Activated naive CD8-positive, alpha-beta T cell treated with anti-CD3 and anti-CD28 coated beads, Interleukin-2, amount 50 U/mL, for 24 hours (primary cell): ENCODE results near the gene RASSF3.

Experiments used
- ATAC-seq: fragments of 150-1000 bp; cut with Tn5 transposase; one replicate; pipeline ENCODE4 v1.10.0; 2021
- DNase-seq: peaks from one replicate; pipeline ENCODE4 v3.0.0; 2021
- H3K27ac Mint-ChIP-seq: one replicate; pipeline ENCODE4 v1.8.0; 2021; ENCODE audit warnings: mild to moderate bottlenecking, mixed read lengths
- H3K27me3 Mint-ChIP-seq: one replicate; pipeline ENCODE4 v1.8.0; 2021; ENCODE audit warnings: mixed read lengths
- H3K36me3 Mint-ChIP-seq: one replicate; pipeline ENCODE4 v1.8.0; 2021; ENCODE audit warnings: low read depth, mixed read lengths
- H3K4me1 Mint-ChIP-seq: one replicate; pipeline ENCODE4 v1.8.0; 2021; ENCODE audit warnings: mixed read lengths
- H3K4me3 Mint-ChIP-seq: one replicate; pipeline ENCODE4 v1.8.0; 2021; ENCODE audit warnings: mild to moderate bottlenecking, moderate library complexity, mixed read lengths
- H3K9me3 Mint-ChIP-seq: one replicate; pipeline ENCODE4 v1.8.0; 2021; ENCODE audit warnings: mixed read lengths

RASSF3 gene

GRCh38 chr12:64665514-64665913 is 55.2 kb downstream of the RASSF3 start:
- Mint-ChIP-seq H3K4me3 (peak overlapping the region; percentile 54), H3K27me3 (no peaks in the 10 kb centered on the region), H3K4me1 (peaks cover 83% of the 10 kb centered on the region), H3K9me3 (no peaks in the 10 kb centered on the region), H3K36me3 (no peaks in the 10 kb centered on the region), H3K27ac (peak overlapping the region; percentile 97)
- DNase-seq (no peak), ATAC-seq (peak; percentile 47)

DNA sequence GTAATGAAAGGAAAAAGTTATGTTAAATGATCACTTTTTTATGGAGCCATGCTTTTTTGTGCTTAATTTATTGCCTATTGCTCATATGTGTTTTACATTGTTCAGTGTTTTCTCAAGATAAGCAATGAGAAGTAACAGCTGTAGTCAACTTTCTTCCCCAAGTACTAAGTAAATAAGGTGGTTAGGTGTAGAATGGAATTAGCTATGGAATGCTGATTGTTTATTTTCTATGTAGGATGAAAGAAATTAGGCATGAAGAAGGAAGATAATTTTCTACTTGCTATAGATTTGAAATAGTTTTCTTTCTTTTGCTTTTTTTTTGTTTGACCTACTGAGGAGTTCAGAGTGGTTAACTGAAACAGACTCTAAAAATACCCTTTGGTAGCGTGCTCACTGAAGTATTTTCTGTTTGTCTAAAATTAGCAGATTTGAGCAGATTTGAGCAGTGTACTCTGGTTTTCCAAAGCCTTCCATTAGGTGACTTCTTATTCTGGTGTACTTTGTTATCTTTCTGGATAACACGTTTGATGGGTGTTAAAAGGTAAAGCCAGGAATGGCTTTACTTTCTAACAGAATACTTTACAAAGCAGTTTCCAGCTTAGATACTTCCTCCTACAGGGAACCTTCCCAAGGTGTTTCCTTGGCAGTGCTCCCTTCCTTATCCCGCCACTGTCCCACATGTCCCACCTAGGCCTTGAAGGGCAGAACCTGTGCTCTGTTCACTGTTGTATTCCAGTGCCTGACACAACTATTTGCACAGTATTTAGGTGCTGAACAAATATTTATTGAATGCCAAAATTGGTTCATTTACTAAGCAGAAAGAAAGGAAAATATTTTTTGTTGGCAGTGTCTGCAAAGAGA is 56.0 kb downstream of the RASSF3 start:
- Mint-ChIP-seq H3K27me3 (no peaks in the 10 kb centered on the region), H3K4me3 (peak overlapping the region; percentile 54), H3K4me1 (peaks cover 84% of the 10 kb centered on the region), H3K9me3 (no peaks in the 10 kb centered on the region), H3K27ac (peak overlapping the region; percentile 97), H3K36me3 (no peaks in the 10 kb centered on the region)
- DNase-seq = no peak
- ATAC-seq = no peak

DNA sequence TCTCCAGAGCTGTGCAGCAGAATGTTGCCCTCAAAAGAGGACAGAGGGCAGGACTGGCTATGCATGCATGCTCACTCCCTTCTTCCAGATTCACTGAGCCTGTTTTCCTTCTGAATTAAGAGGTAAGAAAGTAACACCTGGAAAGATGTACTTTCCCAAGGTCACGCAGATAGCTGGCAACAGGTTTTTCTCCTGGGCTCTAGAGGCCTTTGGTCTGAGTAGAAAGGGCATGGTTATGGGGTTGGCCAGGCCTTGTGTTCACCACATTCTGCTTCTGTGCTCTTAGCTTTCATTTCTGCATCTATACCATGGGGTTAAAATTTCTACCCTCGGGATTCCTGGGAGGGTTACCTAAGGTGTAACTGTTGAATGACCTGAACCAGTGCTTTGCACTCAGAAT is 57.5 kb downstream of the RASSF3 start:
- no peak for ATAC-seq
- DNase-seq = no peak
- H3K36me3 Mint-ChIP-seq = peaks cover 2% of the 10 kb centered on the region
- H3K4me1 Mint-ChIP-seq = peaks cover 86% of the 10 kb centered on the region
- no peaks in the 10 kb centered on the region for H3K27me3 Mint-ChIP-seq
- peak overlapping the region; percentile 97 for H3K27ac Mint-ChIP-seq
- no peaks in the 10 kb centered on the region for H3K9me3 Mint-ChIP-seq
- H3K4me3 Mint-ChIP-seq = peak overlapping the region; percentile 85

- H3K27me3 Mint-ChIP-seq = no peaks in the 10 kb centered on the region
- peak overlapping the region; percentile 85 for H3K4me3 Mint-ChIP-seq
- peaks cover 2% of the 10 kb centered on the region for H3K36me3 Mint-ChIP-seq
- peaks cover 93% of the 10 kb centered on the region for H3K4me1 Mint-ChIP-seq
- peak overlapping the region; percentile 97 for H3K27ac Mint-ChIP-seq
- ATAC-seq (peak; percentile 76), DNase-seq (no peak)
- no peaks in the 10 kb centered on the region for H3K9me3 Mint-ChIP-seq
Observed at GRCh38 chr12:64669270-64669842, 59.1 kb downstream of the RASSF3 start.

DNA sequence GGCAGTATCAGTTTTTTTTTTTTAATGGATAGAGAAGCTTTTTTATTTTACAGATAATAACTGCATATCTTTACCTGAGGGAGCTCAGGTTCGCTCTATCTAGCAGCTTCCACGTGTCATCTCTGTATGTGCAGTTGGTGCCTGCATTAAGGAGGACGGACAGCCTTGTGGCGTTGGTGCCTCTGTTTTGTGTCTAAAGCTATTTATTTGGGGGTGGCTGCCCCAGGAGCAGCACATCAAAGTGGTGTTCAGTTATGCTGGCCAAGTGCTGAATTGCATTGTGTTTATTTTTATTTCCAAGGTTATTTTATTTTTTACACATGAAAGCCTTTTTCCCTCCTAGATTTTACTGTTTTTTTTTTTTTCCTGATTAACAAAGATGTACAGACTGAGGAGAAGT is 59.7 kb downstream of the RASSF3 start:
- DNase-seq (no peak), ATAC-seq (no peak)
- H3K27ac Mint-ChIP-seq = peak overlapping the region; percentile 97
- H3K36me3 Mint-ChIP-seq = peaks cover 2% of the 10 kb centered on the region
- H3K4me3 Mint-ChIP-seq = peak overlapping the region; percentile 85
- H3K27me3 Mint-ChIP-seq = no peaks in the 10 kb centered on the region
- peaks cover 93% of the 10 kb centered on the region for H3K4me1 Mint-ChIP-seq
- H3K9me3 Mint-ChIP-seq = no peaks in the 10 kb centered on the region

- H3K4me3 Mint-ChIP-seq = peak overlapping the region; percentile 85
- H3K27me3 Mint-ChIP-seq = no peaks in the 10 kb centered on the region
- DNase-seq = no peak
- peak overlapping the region; percentile 97 for H3K27ac Mint-ChIP-seq
- H3K36me3 Mint-ChIP-seq = peaks cover 2% of the 10 kb centered on the region
- H3K9me3 Mint-ChIP-seq = no peaks in the 10 kb centered on the region
- ATAC-seq = peak; percentile 72
- peaks cover 93% of the 10 kb centered on the region for H3K4me1 Mint-ChIP-seq
Observed at GRCh38 chr12:64670919-64671639, 60.8 kb downstream of the RASSF3 start.

DNA sequence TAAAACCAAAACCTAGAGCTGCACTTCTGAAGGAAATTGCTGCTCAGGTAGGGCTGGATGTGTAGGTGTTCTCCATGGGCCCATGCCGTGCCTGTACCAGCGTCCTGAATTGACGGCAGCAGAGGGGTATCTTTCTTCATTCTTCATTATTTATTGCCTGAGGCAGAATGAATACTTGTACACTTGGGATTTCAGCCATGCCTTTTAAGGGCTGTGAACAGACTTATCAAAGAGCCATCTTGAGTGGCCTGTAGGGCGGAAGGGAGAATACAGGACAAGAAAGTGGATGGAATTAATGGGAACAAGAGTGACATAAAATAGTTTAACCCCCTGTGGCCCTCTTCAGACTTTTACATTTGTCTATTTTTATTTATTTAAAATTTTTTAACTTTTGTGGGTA is 61.4 kb downstream of the RASSF3 start:
- ATAC-seq (no peak), DNase-seq (no peak)
- H3K27ac Mint-ChIP-seq = peak overlapping the region; percentile 97
- H3K9me3 Mint-ChIP-seq = no peaks in the 10 kb centered on the region
- H3K27me3 Mint-ChIP-seq = no peaks in the 10 kb centered on the region
- H3K4me1 Mint-ChIP-seq = peaks cover 93% of the 10 kb centered on the region
- peaks cover 2% of the 10 kb centered on the region for H3K36me3 Mint-ChIP-seq
- H3K4me3 Mint-ChIP-seq = peak overlapping the region; percentile 17

DNA sequence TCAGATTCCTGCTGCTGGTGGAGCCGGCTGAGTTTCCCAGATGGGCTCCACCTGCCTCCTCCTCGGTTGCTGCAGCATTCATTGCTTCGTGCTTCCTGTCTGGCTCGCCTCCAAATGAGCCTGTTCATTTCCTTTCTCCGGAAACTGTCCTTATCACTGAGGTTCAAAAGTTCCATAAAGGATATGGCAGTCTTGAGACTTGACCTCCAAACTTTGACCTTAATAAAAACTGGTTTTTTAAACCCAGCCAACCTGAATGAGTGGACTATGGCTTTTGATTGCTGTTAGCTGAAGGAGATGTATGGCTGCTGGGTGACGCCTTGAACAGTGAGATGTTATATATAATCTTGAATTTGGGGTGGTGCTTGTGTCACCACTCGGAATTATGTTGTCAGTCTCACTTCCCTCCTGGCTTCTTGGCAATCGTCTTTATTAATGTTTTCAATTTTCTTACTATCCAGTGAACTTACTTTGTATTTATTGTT is 62.7 kb downstream of the RASSF3 start:
- Mint-ChIP-seq H3K27ac (peak overlapping the region; percentile 86), H3K4me3 (peak overlapping the region; percentile 37), H3K36me3 (peaks cover 2% of the 10 kb centered on the region), H3K27me3 (no peaks in the 10 kb centered on the region), H3K4me1 (peaks cover 93% of the 10 kb centered on the region), H3K9me3 (no peaks in the 10 kb centered on the region)
- DNase-seq (peak; percentile 47), ATAC-seq (no peak)

DNA sequence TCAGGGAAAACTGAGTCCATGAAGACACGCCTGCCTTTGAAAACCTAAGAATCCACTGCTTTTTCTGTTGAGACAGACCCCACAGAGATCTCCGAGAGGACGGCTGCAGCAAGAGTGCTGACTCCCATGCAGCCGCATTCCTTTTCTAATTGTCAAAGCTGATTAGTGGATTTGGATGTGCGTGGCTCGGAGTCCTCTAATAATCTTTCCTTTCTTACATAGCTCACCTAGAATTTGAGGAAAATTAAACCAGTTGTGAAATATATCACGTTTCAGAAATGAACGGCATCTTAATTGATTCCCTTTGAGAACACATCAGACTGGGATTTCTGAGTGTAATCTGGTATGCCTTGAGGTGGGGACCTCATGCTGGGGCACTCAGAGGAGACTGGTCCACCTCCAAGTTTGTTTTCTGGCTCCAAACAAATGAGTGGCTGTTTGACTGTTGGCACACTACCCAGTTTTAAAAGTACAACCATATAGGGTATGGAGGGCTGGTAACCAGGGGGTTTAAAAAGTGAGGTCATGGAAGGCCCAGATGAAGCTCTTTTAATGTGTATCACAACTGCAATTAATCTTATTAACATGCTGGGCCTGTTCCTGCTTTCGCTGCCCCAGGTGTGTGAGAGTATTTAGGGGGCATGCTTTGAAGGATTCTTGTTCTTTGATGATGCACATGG is 63.3 kb downstream of the RASSF3 start:
- no peak for ATAC-seq
- Mint-ChIP-seq H3K9me3 (no peaks in the 10 kb centered on the region), H3K27me3 (no peaks in the 10 kb centered on the region), H3K27ac (peak overlapping the region; percentile 86), H3K4me1 (peaks cover 95% of the 10 kb centered on the region), H3K36me3 (peaks cover 2% of the 10 kb centered on the region), H3K4me3 (peak overlapping the region; percentile 37)
- no peak for DNase-seq

GRCh38 chr12:64674367-64674922 is 64.2 kb downstream of the RASSF3 start:
- no peak for ATAC-seq
- Mint-ChIP-seq H3K4me3 (peak overlapping the region; percentile 9), H3K27ac (peak overlapping the region; percentile 86), H3K27me3 (no peaks in the 10 kb centered on the region), H3K9me3 (no peaks in the 10 kb centered on the region), H3K4me1 (peaks cover 96% of the 10 kb centered on the region), H3K36me3 (peaks cover 2% of the 10 kb centered on the region)
- no peak for DNase-seq

DNA sequence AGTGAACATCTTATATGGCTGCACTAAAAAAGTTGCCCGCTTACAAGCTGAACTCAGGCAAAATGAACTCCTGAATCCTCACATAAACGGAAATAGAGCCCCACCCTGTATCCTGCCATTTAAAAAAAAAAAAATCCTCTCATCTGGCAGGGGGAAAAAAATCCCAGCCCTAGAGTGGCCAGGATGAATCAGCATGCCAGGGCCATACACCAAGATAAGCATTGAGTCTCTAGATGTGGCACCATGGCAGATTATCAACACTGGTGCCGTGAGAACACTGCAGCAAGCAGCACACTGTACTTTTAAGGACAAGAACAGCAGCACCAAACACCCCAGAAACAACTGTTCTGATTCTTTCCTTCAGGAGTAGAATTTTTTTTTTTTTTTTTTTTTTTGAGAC is 65.5 kb downstream of the RASSF3 start:
- peaks cover 2% of the 10 kb centered on the region for H3K36me3 Mint-ChIP-seq
- H3K27me3 Mint-ChIP-seq = no peaks in the 10 kb centered on the region
- H3K4me3 Mint-ChIP-seq = no peak overlapping the region
- DNase-seq (no peak), ATAC-seq (peak; percentile 11)
- peaks cover 97% of the 10 kb centered on the region for H3K4me1 Mint-ChIP-seq
- H3K9me3 Mint-ChIP-seq = no peaks in the 10 kb centered on the region
- H3K27ac Mint-ChIP-seq = peak overlapping the region; percentile 73

GRCh38 chr12:64678248-64678647 is 68.0 kb downstream of the RASSF3 start:
- Mint-ChIP-seq H3K4me1 (peaks cover 99% of the 10 kb centered on the region), H3K36me3 (peaks cover 2% of the 10 kb centered on the region), H3K4me3 (peak overlapping the region; percentile 8), H3K9me3 (no peaks in the 10 kb centered on the region), H3K27me3 (no peaks in the 10 kb centered on the region), H3K27ac (peak overlapping the region; percentile 82)
- ATAC-seq = no peak
- no peak for DNase-seq

- DNase-seq (no peak), ATAC-seq (no peak)
- peaks cover 99% of the 10 kb centered on the region for H3K4me1 Mint-ChIP-seq
- peak overlapping the region; percentile 87 for H3K27ac Mint-ChIP-seq
- H3K27me3 Mint-ChIP-seq = no peaks in the 10 kb centered on the region
- no peak overlapping the region for H3K4me3 Mint-ChIP-seq
- H3K36me3 Mint-ChIP-seq = peaks cover 5% of the 10 kb centered on the region
- H3K9me3 Mint-ChIP-seq = peaks cover 3% of the 10 kb centered on the region
Observed at GRCh38 chr12:64678835-64679234, 68.5 kb downstream of the RASSF3 start.

GRCh38 chr12:64679487-64680001 is 69.2 kb downstream of the RASSF3 start:
- peak overlapping the region; percentile 87 for H3K27ac Mint-ChIP-seq
- ATAC-seq = peak; percentile 65
- H3K36me3 Mint-ChIP-seq = peaks cover 10% of the 10 kb centered on the region

More at GRCh38 chr12:64679487-64680001, 69.2 kb downstream of the RASSF3 start:
- Mint-ChIP-seq H3K27me3 (no peaks in the 10 kb centered on the region), H3K9me3 (peaks cover 4% of the 10 kb centered on the region), H3K4me1 (peaks cover 99% of the 10 kb centered on the region), H3K4me3 (peak overlapping the region; percentile 67)
- peak; percentile 44 for DNase-seq
